H1 (cell line): ENCODE measurements around the gene HORMAD2. TPM values are rescaled to one million over a fixed set of nuclear protein-coding genes. Genes with fewer than 3 reads are reported as not detected.

Source experiments
- CTCF ChIA-PET: fragments of 300-600 bp; sonication (Branson Sonifier 250); formaldehyde crosslinking; loops from one replicate; lab custom pipeline; 2021; ENCODE audit not compliant: partially characterized antibody; lab: Charles Lee
- POLR2A ChIA-PET: fragments of 300-600 bp; sonication (Branson Sonifier 250); formaldehyde crosslinking; loops from one replicate; lab custom pipeline; 2021; ENCODE audit warnings: inconsistent platforms; ENCODE audit not compliant: partially characterized antibody; lab: Charles Lee
- DNase-seq, 2 experiments: peaks; one replicate each; pipeline versions ENCODE4 v3.0.0 to v3.0.0-alpha.2; 2010 to 2022; ENCODE audit warnings: low spot score in 2 of 2, low read depth in 1 of 2, mixed read lengths in 1 of 2
- FAIRE-seq: peaks from 2 replicates; lab custom pipeline; 2011; peaks lifted over from hg19 to GRCh38; lab: Jason Lieb, UNC
- H2AFZ ChIP-seq: 2 replicates; pipeline ENCODE4 v1.8.1; 2012; ENCODE audit warnings: low read length, inconsistent platforms
- H2AK5ac ChIP-seq: 2 replicates; pipeline ENCODE4 v1.6.1; 2013; ENCODE audit warnings: low read depth, low read length
- H2BK120ac ChIP-seq: replicated peaks from 2 replicates; pipeline ENCODE3; 2013; ENCODE audit warnings: low read depth, low read length, inconsistent platforms
- H2BK12ac ChIP-seq: 2 replicates; pipeline ENCODE4 v1.6.1; 2013; ENCODE audit warnings: low read depth, low read length
- H2BK15ac ChIP-seq: 2 replicates; pipeline ENCODE4 v1.6.1; 2013; ENCODE audit warnings: low read length
- H2BK20ac ChIP-seq: 2 replicates; pipeline ENCODE4 v1.6.1; 2013; ENCODE audit warnings: low read length
- H2BK5ac ChIP-seq: 2 replicates; pipeline ENCODE4 v1.6.1; 2013; ENCODE audit warnings: low read depth, low read length
- H3K14ac ChIP-seq: 2 replicates; pipeline ENCODE4 v1.6.1; 2013; ENCODE audit warnings: inconsistent platforms; ENCODE audit not compliant: insufficient read length
- H3K18ac ChIP-seq: 2 replicates; pipeline ENCODE4 v1.6.1; 2013; ENCODE audit warnings: low read length; ENCODE audit errors: extremely low read depth
- H3K23ac ChIP-seq: 2 replicates; pipeline ENCODE4 v1.6.1; 2013; ENCODE audit warnings: inconsistent platforms; ENCODE audit not compliant: insufficient read length
- H3K23me2 ChIP-seq: 2 replicates; pipeline ENCODE4 v1.6.1; 2013; ENCODE audit warnings: low read depth, low read length
- H3K27ac ChIP-seq: 2 replicates; pipeline ENCODE4 v1.6.1; 2011; ENCODE audit warnings: low read depth, low read length, inconsistent platforms
- H3K27me3 ChIP-seq, 4 experiments: replicated peaks in 1 of 4; 1 replicate in 1 of 4; 2 replicates in 3 of 4; pipeline versions ENCODE4 v1.6.1 to v1.8.1; 2011 to 2013; ENCODE audit warnings: low read length in 3 of 4, mild to moderate bottlenecking in 3 of 4, inconsistent platforms in 2 of 4, mixed read lengths in 2 of 4, moderate library complexity in 1 of 4; ENCODE audit not compliant: control insufficient read depth in 3 of 4, insufficient read depth in 3 of 4; ENCODE audit errors: extremely low read depth in 1 of 4
- H3K36me3 ChIP-seq, 4 experiments: 2 replicates each; pipeline versions ENCODE4 v1.6.1 to v1.8.1; 2011 to 2013; ENCODE audit warnings: mild to moderate bottlenecking in 4 of 4, low read length in 3 of 4, moderate library complexity in 2 of 4, control low read depth in 1 of 4, inconsistent platforms in 1 of 4; ENCODE audit not compliant: insufficient read depth in 4 of 4, control insufficient read depth in 2 of 4
- H3K4ac ChIP-seq: replicated peaks from 2 replicates; pipeline ENCODE3; 2013; ENCODE audit warnings: low read length, low read depth, mixed read lengths, inconsistent platforms; ENCODE audit not compliant: insufficient read length
- H3K4me1 ChIP-seq, 4 experiments: replicated peaks in 1 of 4; 1 replicate in 1 of 4; 2 replicates in 3 of 4; pipeline versions ENCODE4 v1.6.1 to v1.8.1; 2011 to 2013; ENCODE audit warnings: low read length in 3 of 4, inconsistent platforms in 2 of 4, mixed read lengths in 1 of 4; ENCODE audit not compliant: insufficient read depth in 4 of 4, control insufficient read depth in 3 of 4
- H3K4me2 ChIP-seq, 2 experiments: 2 replicates each; pipeline versions ENCODE4 v1.6.1 to v1.8.1; 2011 to 2013; ENCODE audit warnings: low read depth in 2 of 2, low read length in 2 of 2, control low read depth in 1 of 2, inconsistent platforms in 1 of 2, mild to moderate bottlenecking in 1 of 2; ENCODE audit not compliant: insufficient read depth in 1 of 2
- H3K4me3 ChIP-seq, 4 experiments: fragments of 200-600, 300-600 bp in 1 of 4; sonication (generic), shearing (Covaris generic), sonication (Bioruptor Twin) in 1 of 4; 2 replicates each; pipeline versions ENCODE4 v1.5.1 to v1.8.1; 2011 to 2016; ENCODE audit warnings: low read length in 4 of 4, low read depth in 3 of 4, control low read depth in 2 of 4, inconsistent platforms in 2 of 4, mild to moderate bottlenecking in 2 of 4, mixed read lengths in 1 of 4, moderate library complexity in 1 of 4; ENCODE audit not compliant: insufficient read depth in 2 of 4; ENCODE audit errors: extremely low read depth in 1 of 4
- H3K56ac ChIP-seq: replicated peaks from 2 replicates; pipeline ENCODE3; 2013; ENCODE audit warnings: low read depth, mild to moderate bottlenecking, mixed read lengths, low read length, inconsistent platforms; ENCODE audit not compliant: insufficient read length
- H3K79me1 ChIP-seq: 2 replicates; pipeline ENCODE4 v1.6.1; 2013; ENCODE audit warnings: low read depth, low read length, control low read depth
- H3K79me2 ChIP-seq, 2 experiments: 2 replicates each; pipeline versions ENCODE4 v1.6.1 to v1.8.1; 2012 to 2013; ENCODE audit warnings: low read length in 2 of 2, mild to moderate bottlenecking in 2 of 2, inconsistent platforms in 1 of 2; ENCODE audit not compliant: insufficient read depth in 2 of 2, control insufficient read depth in 1 of 2
- H3K9ac ChIP-seq, 4 experiments: replicated peaks in 1 of 4; 1 replicate in 1 of 4; 2 replicates in 3 of 4; pipeline versions ENCODE4 v1.6.1 to v1.8.1; 2011 to 2013; ENCODE audit warnings: low read depth in 3 of 4, low read length in 3 of 4, control low read depth in 2 of 4, mild to moderate bottlenecking in 2 of 4, moderate library complexity in 2 of 4, inconsistent platforms in 1 of 4; ENCODE audit errors: extremely low read depth in 1 of 4
- H3K9me3 ChIP-seq, 2 experiments: 2 replicates each; pipeline versions ENCODE4 v1.6.1 to v1.8.1; 2012 to 2013; ENCODE audit warnings: mild to moderate bottlenecking in 2 of 2, moderate library complexity in 2 of 2, control low read depth in 1 of 2, inconsistent platforms in 1 of 2, low read depth in 1 of 2, low read length in 1 of 2, mixed read lengths in 1 of 2; ENCODE audit not compliant: insufficient read depth in 2 of 2
- H4K20me1 ChIP-seq, 2 experiments: replicated peaks in 1 of 2; 2 replicates each; pipeline versions ENCODE3 to v1.8.1; 2011 to 2013; ENCODE audit warnings: inconsistent platforms in 2 of 2, low read length in 2 of 2, mild to moderate bottlenecking in 1 of 2; ENCODE audit not compliant: insufficient read depth in 2 of 2, control insufficient read depth in 1 of 2
- H4K5ac ChIP-seq: 2 replicates; pipeline ENCODE4 v1.6.1; 2013; ENCODE audit warnings: low read length, low read depth, mixed read lengths, inconsistent platforms; ENCODE audit not compliant: insufficient read length
- H4K8ac ChIP-seq: 2 replicates; pipeline ENCODE4 v1.8.0; 2013; ENCODE audit warnings: mild to moderate bottlenecking, moderate library complexity, low read length, inconsistent platforms; ENCODE audit not compliant: insufficient read depth; ENCODE audit errors: extremely low read depth
- H4K91ac ChIP-seq: replicated peaks from 2 replicates; pipeline ENCODE3; 2013; ENCODE audit warnings: low read length, mixed read lengths, inconsistent platforms; ENCODE audit not compliant: insufficient read length
- CBX5 ChIP-seq: fragments of 300-800, 300-1000 bp; sonication (generic); IDR thresholded peaks from 2 replicates; pipeline ENCODE4 v1.7.1; 2016; ENCODE audit warnings: antibody characterized with exemption, low read length, low read depth
- MAFK ChIP-seq: IDR thresholded peaks from 2 replicates; pipeline ENCODE4 v1.6.1; 2012; ENCODE audit warnings: low read depth, mild to moderate bottlenecking, improper control_type of control experiment, low read length
- NANOG ChIP-seq: IDR thresholded peaks from 2 replicates; pipeline ENCODE4 v1.6.1; 2011; ENCODE audit warnings: low read length, low read depth, mild to moderate bottlenecking, inconsistent platforms; ENCODE audit not compliant: insufficient read depth, poor library complexity, severe bottlenecking
- YY1 ChIP-seq: IDR thresholded peaks from 2 replicates; pipeline ENCODE4 v1.6.1; 2011; ENCODE audit warnings: low read depth, mild to moderate bottlenecking, low read length
- WGBS, 2 experiments: shearing (Covaris generic) in 1 of 2; methylation state at CpG; one replicate each; pipeline versions ENCODE4 v1.1.6 to v1.1.7; 2013 to 2015; ENCODE audit warnings: low lambda C conversion rate in 2 of 2, mixed read lengths in 2 of 2, inconsistent platforms in 1 of 2, low coverage in 1 of 2, missing lambda C conversion rate in 1 of 2; ENCODE audit not compliant: insufficient replicate concordance in 2 of 2, insufficient coverage in 1 of 2, insufficient read length in 1 of 2; ENCODE audit errors: extremely low coverage in 1 of 2, missing lambda C conversion rate in 1 of 2; 5-methylcytosine and 5-hydroxymethylcytosine counted together
- polyA plus RNA-seq, 7 experiments: library from polyadenylated mRNA; depleted of rRNA in 3 of 7; stranded (reverse) in 5 of 7; unstranded in 2 of 7; fragments of >200 nt in 5 of 7; fragments of 200-250 nt in 2 of 7; gene quantifications; 1 replicate in 5 of 7; 2 replicates in 1 of 7; 4 replicates in 1 of 7; pipeline versions ENCODE4 v1.2.1 to v1.2.3, GENCODE V29; 2011 to 2013; ENCODE audit warnings: missing spikeins in 2 of 7, mixed read lengths in 2 of 7
- total RNA-seq: library from RNA; stranded (reverse); fragmentation: NEBNext Ultra II Directional; extraction: Animal tissue kit (Norgen Biotek cat#: 25700); gene quantifications from 2 replicates; pipeline ENCODE4 v1.2.1, GENCODE V29; 2021

The HORMAD2 gene
- total and polyA plus RNA-seq, 2 of the 8 experiments (the other 6 are each of a cell fraction or from before 2014, with no cell fraction given) = 0.03 TPM; not detected in 1

GRCh38 chr22:30048681-30049080 lies 31.6 kb upstream of the HORMAD2 start:
- no peak overlapping the region for H3K56ac ChIP-seq
- no peaks in the 10 kb centered on the region for H3K79me1 ChIP-seq
- DNase-seq (no peak), FAIRE-seq (no peak)
- no peak overlapping the region for H3K9ac ChIP-seq
- no peak overlapping the region for H3K4me3 ChIP-seq
- H3K27me3 ChIP-seq = no peaks in the 10 kb centered on the region
- H3K4ac ChIP-seq = no peak overlapping the region
- H3K23me2 ChIP-seq = no peaks in the 10 kb centered on the region
- H2BK20ac ChIP-seq = no peak overlapping the region
- H3K4me2 ChIP-seq = no peak overlapping the region
- no peaks in the 10 kb centered on the region for H3K4me1 ChIP-seq
- no peaks in the 10 kb centered on the region for H3K79me2 ChIP-seq
- H4K8ac ChIP-seq = no peak overlapping the region
- H2BK15ac ChIP-seq = no peak overlapping the region
- no peak overlapping the region for H2BK5ac ChIP-seq
- H3K18ac ChIP-seq = no peak overlapping the region
- no peak overlapping the region for H3K23ac ChIP-seq
- 81% methylated on average over 2 of the region's 2 CpGs; no CpG with 5 or more reads in 1 of the 2 experiments for WGBS, 2 experiments
- H2AFZ ChIP-seq = no peak overlapping the region
- H3K36me3 ChIP-seq = no peaks in the 10 kb centered on the region
- H3K9me3 ChIP-seq = no peaks in the 10 kb centered on the region
- no peak overlapping the region for H2BK120ac ChIP-seq
- no peak overlapping the region for H3K14ac ChIP-seq
- H2AK5ac ChIP-seq = no peak overlapping the region
- H4K20me1 ChIP-seq = no peaks in the 10 kb centered on the region
- no peak overlapping the region for H4K91ac ChIP-seq
- no peak overlapping the region for H2BK12ac ChIP-seq
- H4K5ac ChIP-seq = no peak overlapping the region
- ChIA-PET POLR2A (interaction anchor here (1.6 kb wide), 1 partner anchor 13 kb away, joined by 3 read pairs; no protein-coding TSS in a partner anchor), CTCF (interaction anchor here (0.8 to 1.0 kb wide), 2 partner anchors 20 to 50 kb away, joined by 3 read pairs; no protein-coding TSS in a partner anchor)
- H3K27ac ChIP-seq = no peak overlapping the region
- TF ChIP-seq NANOG = no peak
- TF ChIP-seq MAFK = no peak
- TF ChIP-seq YY1 = no peak
- no peak for TF ChIP-seq CBX5
